ENCODE data around the gene RIPOR3. TPM values are rescaled to one million over a fixed set of nuclear protein-coding genes. Genes with fewer than 3 reads are reported as not detected.

RIPOR3 gene
- total RNA-seq, 2 experiments from 2014 or later = not detected

DNA sequence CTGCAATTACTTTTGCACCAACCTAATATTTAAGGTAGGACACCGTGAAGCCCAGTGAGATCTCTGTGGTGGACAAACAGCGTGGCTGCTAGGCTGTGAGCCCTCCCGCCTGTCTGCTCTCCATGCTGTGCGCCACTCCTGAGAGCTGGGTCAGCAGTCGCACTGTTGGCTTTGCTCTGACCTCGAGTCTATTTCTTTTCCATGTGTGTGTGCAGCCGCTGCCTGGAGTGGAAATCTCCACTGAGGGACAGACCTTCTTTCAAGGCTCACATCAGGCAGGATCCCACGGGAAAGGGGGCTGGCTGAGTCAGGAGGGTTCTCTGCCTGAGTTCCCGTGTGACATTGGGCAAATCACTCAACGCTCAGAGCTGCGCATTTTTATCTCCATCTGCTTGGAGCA lies 27.1 kb downstream of the RIPOR3 start:
- no peak overlapping the region for H3K27ac Mint-ChIP-seq

DNA sequence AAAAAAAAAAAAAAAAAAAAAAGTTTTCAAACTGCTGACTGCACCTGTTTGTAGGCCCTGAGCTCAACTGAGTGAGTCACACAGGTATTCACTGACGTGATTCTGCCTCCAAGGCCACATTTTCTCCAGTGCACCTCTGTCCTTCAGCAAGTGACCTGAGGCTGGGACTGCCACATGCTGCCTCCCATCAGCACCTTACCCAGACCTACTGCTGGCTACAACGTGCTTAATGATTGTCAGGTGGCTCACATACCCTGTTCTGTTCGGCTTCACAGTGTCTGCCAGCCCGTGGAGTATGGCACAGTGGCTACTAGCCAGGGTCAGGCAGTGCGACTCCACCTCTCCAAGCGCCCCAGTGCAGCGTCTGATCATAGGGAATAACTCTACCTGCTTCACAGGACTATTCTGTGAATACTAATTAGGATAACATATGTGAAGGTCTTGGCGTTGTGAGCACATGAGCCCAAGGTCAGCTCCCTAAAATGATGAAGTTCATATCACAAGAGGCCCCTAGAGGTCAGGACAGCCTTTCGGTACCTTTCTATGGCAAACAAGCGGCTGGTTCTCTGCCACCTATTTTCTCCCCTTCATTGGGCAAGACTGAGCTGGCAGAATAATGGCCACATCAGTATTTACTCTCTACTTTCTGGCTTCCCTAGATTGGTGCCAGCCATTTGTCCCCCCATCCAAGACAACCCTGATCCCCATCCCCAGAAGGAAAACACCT lies 28.1 kb downstream of the RIPOR3 start:
- H3K27ac Mint-ChIP-seq = no peak overlapping the region
- CTCF ChIA-PET = interaction anchor here (1.0 to 1.3 kb wide), 2 partner anchors 42 to 87 kb away, joined by 3 to 5 read pairs; no protein-coding TSS in a partner anchor
- ATAC-seq (no peak), DNase-seq (no peak)
- no peaks in the 10 kb centered on the region for H3K9me3 Mint-ChIP-seq (ENCODE audit: low read depth)
- no peaks in the 10 kb centered on the region for H3K4me1 Mint-ChIP-seq
- H3K27me3 Mint-ChIP-seq = peaks cover 8% of the 10 kb centered on the region
- H3K36me3 Mint-ChIP-seq = no peaks in the 10 kb centered on the region
- no peak overlapping the region for H3K4me3 Mint-ChIP-seq

More for the DNA sequence above, 27.1 kb downstream of the RIPOR3 start:
- CTCF ChIA-PET = no interaction called here
- peaks cover 5% of the 10 kb centered on the region for H3K27me3 Mint-ChIP-seq
- no peaks in the 10 kb centered on the region for H3K36me3 Mint-ChIP-seq
- no peak for DNase-seq
- H3K4me3 Mint-ChIP-seq = no peak overlapping the region
- no peak for ATAC-seq
- H3K4me1 Mint-ChIP-seq = no peaks in the 10 kb centered on the region
- H3K9me3 Mint-ChIP-seq (ENCODE audit: low read depth) = no peaks in the 10 kb centered on the region

DNA sequence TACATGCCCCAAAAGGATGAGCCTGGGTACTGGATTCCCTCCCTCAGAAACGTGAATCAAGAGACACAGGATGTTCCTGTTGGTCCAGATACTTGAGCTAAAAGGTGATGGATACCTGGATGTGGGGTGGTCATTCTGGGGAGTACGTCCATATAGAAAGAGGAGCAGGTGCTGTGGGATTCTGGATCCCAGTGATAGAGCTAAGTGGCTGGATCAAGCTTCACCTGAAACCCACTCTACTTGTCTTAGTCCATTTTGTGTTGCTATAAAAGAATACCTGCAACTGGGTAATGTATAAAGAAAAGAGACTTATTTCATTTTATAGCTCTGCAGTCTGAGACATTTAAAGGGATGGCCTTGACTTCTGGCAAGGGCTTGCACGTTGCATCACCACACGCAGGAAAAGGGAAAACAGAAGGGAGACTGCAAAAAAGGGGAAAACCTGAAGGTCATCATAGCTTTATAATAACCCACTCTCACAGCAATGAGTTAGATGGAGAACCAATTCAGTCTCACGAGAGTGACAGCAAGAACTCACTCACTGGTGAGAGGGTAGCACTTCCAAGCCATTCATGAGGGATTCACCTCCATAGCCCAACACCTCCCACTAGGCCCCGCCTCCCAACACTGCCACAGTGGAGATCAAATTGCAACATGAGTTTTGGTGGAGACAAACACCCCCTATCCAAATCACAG lies 31.2 kb downstream of the RIPOR3 start:
- Mint-ChIP-seq H3K27me3 (peaks cover 11% of the 10 kb centered on the region), H3K9me3 (ENCODE audit: low read depth) (no peaks in the 10 kb centered on the region), H3K4me3 (no peak overlapping the region), H3K27ac (no peak overlapping the region), H3K4me1 (no peaks in the 10 kb centered on the region), H3K36me3 (no peaks in the 10 kb centered on the region)
- DNase-seq = no peak
- no peak for ATAC-seq
- CTCF ChIA-PET = interaction anchor here (0.6 to 1.4 kb wide), 2 partner anchors 72 to 89 kb away, joined by 3 read pairs; no protein-coding TSS in a partner anchor

DNA sequence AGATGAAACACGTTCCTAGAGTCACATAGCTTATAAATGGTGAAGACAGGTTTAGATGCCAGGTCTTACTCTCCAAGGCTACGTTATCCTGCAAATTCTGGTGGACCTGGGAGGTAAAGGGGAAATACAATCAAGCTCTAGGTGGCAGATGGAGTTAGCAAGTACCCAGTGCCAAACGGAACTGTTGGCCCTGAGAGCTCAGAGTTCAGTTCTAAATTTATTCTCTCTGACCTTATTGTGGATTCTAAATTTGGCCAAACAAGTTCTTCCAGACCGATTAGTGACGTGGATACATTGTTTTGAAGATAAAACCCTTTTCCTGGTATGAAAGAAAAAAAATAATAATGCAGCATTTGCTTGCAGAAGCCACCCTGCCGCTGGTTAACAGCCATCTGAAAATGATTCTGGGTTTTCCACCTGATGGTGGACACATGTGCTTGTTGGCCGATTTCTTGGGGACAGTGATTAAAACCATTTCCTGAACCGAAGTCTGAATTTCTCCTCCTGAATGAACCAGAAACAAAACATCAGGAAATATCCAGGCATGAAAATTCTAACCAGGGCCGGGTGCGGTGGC lies 32.5 kb downstream of the RIPOR3 start:
- CTCF ChIA-PET = no interaction called here
- DNase-seq (no peak), ATAC-seq (no peak)
- Mint-ChIP-seq H3K36me3 (no peaks in the 10 kb centered on the region), H3K27me3 (peaks cover 11% of the 10 kb centered on the region), H3K4me1 (no peaks in the 10 kb centered on the region), H3K9me3 (ENCODE audit: low read depth) (no peaks in the 10 kb centered on the region), H3K27ac (no peak overlapping the region), H3K4me3 (no peak overlapping the region)

DNA sequence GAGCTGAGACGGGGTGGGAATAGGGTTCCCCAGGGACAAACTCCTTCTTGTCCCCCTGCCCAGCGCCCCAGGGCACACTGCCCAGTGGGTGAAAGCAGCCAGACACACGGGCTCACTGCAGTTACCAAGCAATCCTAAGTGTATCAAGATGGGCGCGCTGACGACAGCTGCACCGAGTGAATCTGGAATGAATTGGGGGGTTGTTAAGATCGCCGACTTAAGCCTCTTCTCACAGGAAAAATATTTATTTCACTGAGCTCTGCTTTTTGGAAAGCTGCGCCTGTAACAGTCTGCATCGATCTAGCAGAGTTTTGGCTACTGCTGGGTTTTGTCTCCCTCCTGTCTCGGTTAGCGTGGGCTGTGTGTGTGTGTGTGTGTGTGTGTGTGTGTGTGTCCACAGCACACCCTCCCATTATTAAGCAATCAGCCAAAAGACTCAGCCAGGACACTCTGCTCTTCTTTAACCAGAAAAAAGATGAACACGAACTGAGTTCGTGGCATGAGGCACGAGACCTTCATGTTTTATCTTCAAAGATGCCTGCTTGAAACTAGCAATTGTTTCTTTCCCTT lies 35.9 kb downstream of the RIPOR3 start:
- Mint-ChIP-seq H3K9me3 (ENCODE audit: low read depth) (no peaks in the 10 kb centered on the region), H3K4me3 (no peak overlapping the region), H3K27ac (no peak overlapping the region), H3K27me3 (peaks cover 9% of the 10 kb centered on the region), H3K36me3 (no peaks in the 10 kb centered on the region), H3K4me1 (no peaks in the 10 kb centered on the region)
- DNase-seq = no peak
- no peak for ATAC-seq
- CTCF ChIA-PET = interaction anchor here (0.6 kb wide), 1 partner anchor 30 kb away, joined by 3 read pairs; no protein-coding TSS in a partner anchor

DNA sequence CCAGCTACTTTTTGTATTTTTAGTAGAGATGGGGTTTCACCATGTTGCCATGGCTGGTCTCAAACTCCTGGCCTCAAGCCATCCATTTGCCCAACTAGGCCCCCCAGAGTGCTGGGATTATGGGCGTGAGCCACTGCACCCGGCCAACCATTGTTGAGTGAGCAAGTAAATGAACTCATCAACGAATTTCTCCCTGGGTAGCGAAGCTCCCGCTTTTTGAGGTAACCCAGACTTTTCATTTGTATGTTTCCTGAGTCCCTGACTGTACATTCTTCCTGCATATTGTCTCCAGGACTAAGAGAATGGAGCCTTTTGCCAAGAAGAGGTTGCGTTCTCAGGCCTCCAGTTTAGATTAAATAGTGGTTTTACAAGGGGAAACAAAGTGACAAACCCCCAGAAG lies 36.4 kb downstream of the RIPOR3 start:
- no peak for DNase-seq
- CTCF ChIA-PET = interaction anchor here (0.6 kb wide), 1 partner anchor 29 kb away, joined by 3 read pairs; no protein-coding TSS in a partner anchor
- peaks cover 9% of the 10 kb centered on the region for H3K27me3 Mint-ChIP-seq

DNA sequence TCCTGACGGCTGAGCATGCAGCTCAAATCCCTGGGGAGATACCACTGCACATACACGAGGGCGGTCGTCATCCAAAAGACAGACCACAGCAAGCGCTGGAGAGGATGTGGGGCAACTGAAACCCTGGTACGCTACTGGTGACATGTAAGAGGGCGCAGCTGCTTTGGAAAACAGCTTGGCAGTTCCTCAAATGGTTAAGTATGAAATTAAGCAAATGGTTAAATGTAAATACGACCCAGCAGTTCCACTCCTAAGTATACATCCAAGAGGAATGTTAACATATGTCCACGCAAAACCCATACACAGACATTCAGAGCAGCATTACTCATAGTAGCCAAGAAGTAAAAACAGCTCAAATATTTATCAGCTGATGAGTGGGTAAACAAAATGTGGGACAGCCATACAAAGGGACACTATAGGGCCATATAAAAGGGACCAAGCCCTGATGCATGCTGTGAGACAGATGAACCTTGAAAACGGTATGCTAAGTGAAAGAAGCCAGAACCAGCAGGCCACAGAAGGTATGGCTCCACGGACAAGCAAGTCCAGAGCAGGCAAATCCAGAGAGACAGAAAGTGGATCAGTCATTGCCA lies 38.5 kb downstream of the RIPOR3 start:
- H3K9me3 Mint-ChIP-seq (ENCODE audit: low read depth) = no peaks in the 10 kb centered on the region
- peaks cover 3% of the 10 kb centered on the region for H3K27me3 Mint-ChIP-seq
- CTCF ChIA-PET = no interaction called here
- no peak overlapping the region for H3K4me3 Mint-ChIP-seq
- no peaks in the 10 kb centered on the region for H3K36me3 Mint-ChIP-seq
- ATAC-seq (no peak), DNase-seq (no peak)
- no peak overlapping the region for H3K27ac Mint-ChIP-seq
- H3K4me1 Mint-ChIP-seq = no peaks in the 10 kb centered on the region

More for the DNA sequence above, 36.4 kb downstream of the RIPOR3 start:
- H3K27ac Mint-ChIP-seq = no peak overlapping the region
- no peaks in the 10 kb centered on the region for H3K36me3 Mint-ChIP-seq
- H3K4me1 Mint-ChIP-seq = no peaks in the 10 kb centered on the region
- H3K9me3 Mint-ChIP-seq (ENCODE audit: low read depth) = no peaks in the 10 kb centered on the region
- H3K4me3 Mint-ChIP-seq = no peak overlapping the region
- ATAC-seq = no peak

DNA sequence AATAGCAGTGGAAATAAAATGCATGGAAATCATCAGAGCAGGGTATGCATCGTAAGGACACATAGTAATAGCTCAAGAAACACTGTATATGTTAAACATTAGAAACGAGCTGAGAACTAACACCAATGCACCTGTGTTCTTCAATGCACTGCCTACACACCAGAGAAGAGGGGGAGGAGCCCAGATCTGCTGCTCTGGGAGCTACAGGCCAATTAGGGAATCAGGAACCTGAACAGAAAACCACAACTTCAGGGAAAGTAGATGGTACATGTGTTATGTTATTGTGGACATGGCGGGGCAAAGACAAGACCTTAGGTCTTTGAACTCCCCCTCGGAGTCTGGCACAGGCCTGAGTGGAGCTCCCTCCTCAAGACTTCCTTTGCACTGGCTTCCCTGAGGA lies 39.7 kb downstream of the RIPOR3 start:
- ATAC-seq = no peak
- Mint-ChIP-seq H3K9me3 (ENCODE audit: low read depth) (no peaks in the 10 kb centered on the region), H3K27me3 (peaks cover 3% of the 10 kb centered on the region), H3K27ac (no peak overlapping the region), H3K4me3 (no peak overlapping the region), H3K36me3 (no peaks in the 10 kb centered on the region), H3K4me1 (no peaks in the 10 kb centered on the region)
- CTCF ChIA-PET = interaction anchor here (0.7 kb wide), 1 partner anchor 17 kb away, joined by 4 read pairs; no protein-coding TSS in a partner anchor
- no peak for DNase-seq

DNA sequence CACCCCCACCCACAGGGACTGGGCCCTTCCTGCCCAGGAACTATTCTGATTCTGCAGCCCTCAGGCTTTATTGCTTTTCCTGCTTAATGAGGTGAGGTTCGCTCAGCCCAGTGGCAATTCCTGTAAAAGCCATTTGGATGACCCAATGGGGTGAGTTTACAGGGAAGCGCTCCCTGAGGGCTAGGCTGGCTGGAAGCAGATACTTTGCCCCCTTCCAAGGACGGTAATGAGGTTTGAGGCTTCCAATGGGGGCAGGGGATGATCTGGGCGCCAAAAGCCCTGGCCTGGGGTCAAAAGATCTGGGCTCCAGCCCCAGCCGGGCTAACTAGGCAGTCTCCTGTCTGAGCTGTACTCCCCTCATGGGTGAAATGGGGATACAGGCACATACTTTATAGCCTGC lies 41.8 kb downstream of the RIPOR3 start:
- Mint-ChIP-seq H3K27me3 (peaks cover 3% of the 10 kb centered on the region), H3K27ac (no peak overlapping the region), H3K9me3 (ENCODE audit: low read depth) (no peaks in the 10 kb centered on the region), H3K4me3 (no peak overlapping the region), H3K36me3 (no peaks in the 10 kb centered on the region), H3K4me1 (no peaks in the 10 kb centered on the region)
- CTCF ChIA-PET = no interaction called here
- ATAC-seq (no peak), DNase-seq (no peak)

DNA sequence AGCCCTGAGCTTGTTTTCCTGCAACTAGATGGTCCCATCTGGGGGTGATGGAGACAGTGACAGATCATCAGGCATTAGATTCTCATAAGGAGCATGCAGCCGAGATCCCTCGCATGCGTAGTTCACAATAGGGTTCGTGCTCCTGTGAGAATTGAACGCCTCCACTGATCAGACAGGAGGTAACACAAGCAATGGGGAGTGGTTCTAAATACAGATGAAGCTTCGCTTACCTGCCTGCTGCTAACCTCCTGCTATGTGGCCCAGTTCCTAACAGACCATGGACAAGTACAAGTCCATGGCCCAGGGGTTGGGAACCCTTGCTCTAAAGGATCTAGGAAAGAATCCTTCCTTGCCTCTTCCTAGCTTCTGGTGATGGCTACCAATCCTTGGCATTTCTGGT lies 42.7 kb downstream of the RIPOR3 start:
- Mint-ChIP-seq H3K27ac (no peak overlapping the region), H3K27me3 (peaks cover 3% of the 10 kb centered on the region), H3K4me1 (no peaks in the 10 kb centered on the region), H3K4me3 (no peak overlapping the region), H3K9me3 (ENCODE audit: low read depth) (no peaks in the 10 kb centered on the region), H3K36me3 (no peaks in the 10 kb centered on the region)
- CTCF ChIA-PET = no interaction called here
- no peak for DNase-seq
- ATAC-seq = no peak

DNA sequence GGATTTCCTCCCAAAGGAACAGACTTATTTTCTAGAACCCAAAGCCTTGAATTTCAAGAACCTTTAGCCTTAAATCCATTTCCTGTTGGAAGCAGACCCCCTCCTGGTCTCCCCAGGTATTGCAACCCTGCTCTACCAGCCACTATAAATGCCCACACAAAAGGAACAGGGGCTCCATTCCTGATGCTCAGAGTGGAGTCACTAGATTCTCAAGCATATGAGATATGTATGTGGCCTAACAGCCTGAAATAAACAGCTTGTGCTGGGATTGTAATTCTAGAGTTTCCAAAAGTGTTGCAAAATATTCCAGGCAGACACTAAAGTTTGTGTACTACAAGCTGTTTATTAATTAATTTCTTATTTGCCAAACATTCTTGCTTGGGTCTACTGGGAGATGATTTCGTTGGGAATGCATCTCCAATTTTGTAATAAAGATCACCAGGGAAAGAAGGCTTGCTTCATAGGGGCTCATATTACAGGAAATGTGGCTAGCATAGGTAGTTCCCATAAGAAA lies 44.8 kb downstream of the RIPOR3 start:
- H3K9me3 Mint-ChIP-seq (ENCODE audit: low read depth) = no peaks in the 10 kb centered on the region
- no peak for DNase-seq
- CTCF ChIA-PET = interaction anchor here (2.2 kb wide), 1 partner anchor 10 kb away, joined by 5 read pairs; no protein-coding TSS in a partner anchor
- no peak overlapping the region for H3K27ac Mint-ChIP-seq
- ATAC-seq = no peak
- H3K4me3 Mint-ChIP-seq = no peak overlapping the region
- no peaks in the 10 kb centered on the region for H3K4me1 Mint-ChIP-seq
- H3K27me3 Mint-ChIP-seq = no peaks in the 10 kb centered on the region
- no peaks in the 10 kb centered on the region for H3K36me3 Mint-ChIP-seq

DNA sequence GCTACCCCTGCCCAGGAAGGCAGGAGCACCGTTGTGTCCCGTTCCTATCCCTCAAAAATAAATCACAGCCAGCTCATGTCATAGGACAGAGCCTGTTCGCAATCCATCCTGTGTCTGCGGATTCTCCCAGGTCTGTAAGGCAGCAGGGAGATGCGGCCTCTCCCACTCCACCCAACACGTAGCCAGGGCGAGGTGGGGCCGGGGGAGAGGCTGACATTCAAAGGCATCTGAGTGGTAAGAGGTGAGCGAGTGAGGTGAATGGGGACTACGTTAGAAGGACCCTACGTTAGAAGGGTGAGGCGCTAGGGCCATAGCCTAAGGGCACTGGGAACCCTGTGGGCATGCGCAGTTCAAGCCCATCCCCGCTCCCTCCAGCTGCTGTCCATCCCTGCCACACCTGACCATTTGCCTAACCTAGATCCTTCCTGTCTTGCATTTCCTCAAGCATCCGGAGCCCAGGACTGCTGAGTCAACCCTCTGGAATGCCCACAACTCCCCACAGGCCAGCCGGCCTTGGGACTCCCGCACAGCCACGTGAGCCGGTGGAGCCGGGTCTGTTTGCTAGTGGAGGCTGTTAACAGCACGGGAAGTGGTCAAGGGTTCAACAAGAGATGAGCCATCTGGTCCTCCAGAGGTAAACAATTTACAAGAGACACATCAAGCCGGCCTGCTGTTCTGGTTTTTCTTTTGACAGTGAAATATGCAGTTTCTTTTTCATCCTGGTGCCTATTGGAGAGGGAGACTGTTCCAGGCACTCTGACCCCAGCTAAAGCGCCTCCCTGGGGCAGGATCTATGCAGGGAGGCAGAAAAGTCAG lies 45.9 kb downstream of the RIPOR3 start:
- ATAC-seq (no peak), DNase-seq (no peak)
- Mint-ChIP-seq H3K9me3 (ENCODE audit: low read depth) (no peaks in the 10 kb centered on the region), H3K27ac (no peak overlapping the region), H3K4me3 (no peak overlapping the region), H3K27me3 (no peaks in the 10 kb centered on the region), H3K4me1 (no peaks in the 10 kb centered on the region), H3K36me3 (no peaks in the 10 kb centered on the region)
- CTCF ChIA-PET = interaction anchor here (1.1 to 2.2 kb wide), 2 partner anchors 9 to 66 kb away, joined by 3 to 5 read pairs; no protein-coding TSS in a partner anchor

Measured in activated CD8-positive, alpha-beta memory T cell treated with anti-CD3 and anti-CD28 coated beads, Interleukin-2, amount 10 ng/mL, durations not matched to agents 7 days and 5 days (primary cell).